Skeletal muscle tissue (tissue), 4 donors: ENCODE results near the gene COQ10A. TPM values are rescaled to one million over a fixed set of nuclear protein-coding genes. Genes with fewer than 3 reads are reported as not detected.

Experiments used
- H3K27ac ChIP-seq: one replicate; pipeline ENCODE4 v1.7.0; 2013; ENCODE audit warnings: mild to moderate bottlenecking, low read depth, low read length, inconsistent platforms
- H3K27me3 ChIP-seq, 3 donors: one replicate each; pipeline ENCODE4 v1.7.0; 2013; ENCODE audit warnings: low read length in 3 of 3; ENCODE audit not compliant: control insufficient read depth in 3 of 3, insufficient read depth in 3 of 3
- H3K36me3 ChIP-seq, 3 donors: one replicate each; pipeline ENCODE4 v1.7.0; 2013; ENCODE audit warnings: low read length in 3 of 3; ENCODE audit not compliant: control insufficient read depth in 3 of 3, insufficient read depth in 3 of 3
- H3K4me1 ChIP-seq, 3 donors: one replicate each; pipeline ENCODE4 v1.7.0; 2013; ENCODE audit warnings: low read length in 3 of 3, mild to moderate bottlenecking in 3 of 3; ENCODE audit not compliant: control insufficient read depth in 3 of 3, insufficient read depth in 3 of 3
- H3K4me3 ChIP-seq, 3 donors: one replicate each; pipeline ENCODE4 v1.7.0; 2013; ENCODE audit warnings: low read length in 3 of 3
- H3K9ac ChIP-seq, 3 donors: one replicate each; pipeline ENCODE4 v1.7.0; 2013; ENCODE audit warnings: low read length in 3 of 3, mild to moderate bottlenecking in 3 of 3, moderate library complexity in 2 of 3, low read depth in 1 of 3
- H3K9me3 ChIP-seq, 3 donors: one replicate each; pipeline ENCODE4 v1.7.0; 2013; ENCODE audit warnings: low read length in 3 of 3; ENCODE audit not compliant: control insufficient read depth in 3 of 3
- total RNA-seq: library from RNA; depleted of rRNA; stranded (reverse); fragments of >200 nt; gene quantifications from one replicate; pipeline ENCODE4 v1.2.3, GENCODE V29; 2014
- donor health status: Osteomylitis.

The COQ10A gene
- 12.0 TPM for total RNA-seq

DNA sequence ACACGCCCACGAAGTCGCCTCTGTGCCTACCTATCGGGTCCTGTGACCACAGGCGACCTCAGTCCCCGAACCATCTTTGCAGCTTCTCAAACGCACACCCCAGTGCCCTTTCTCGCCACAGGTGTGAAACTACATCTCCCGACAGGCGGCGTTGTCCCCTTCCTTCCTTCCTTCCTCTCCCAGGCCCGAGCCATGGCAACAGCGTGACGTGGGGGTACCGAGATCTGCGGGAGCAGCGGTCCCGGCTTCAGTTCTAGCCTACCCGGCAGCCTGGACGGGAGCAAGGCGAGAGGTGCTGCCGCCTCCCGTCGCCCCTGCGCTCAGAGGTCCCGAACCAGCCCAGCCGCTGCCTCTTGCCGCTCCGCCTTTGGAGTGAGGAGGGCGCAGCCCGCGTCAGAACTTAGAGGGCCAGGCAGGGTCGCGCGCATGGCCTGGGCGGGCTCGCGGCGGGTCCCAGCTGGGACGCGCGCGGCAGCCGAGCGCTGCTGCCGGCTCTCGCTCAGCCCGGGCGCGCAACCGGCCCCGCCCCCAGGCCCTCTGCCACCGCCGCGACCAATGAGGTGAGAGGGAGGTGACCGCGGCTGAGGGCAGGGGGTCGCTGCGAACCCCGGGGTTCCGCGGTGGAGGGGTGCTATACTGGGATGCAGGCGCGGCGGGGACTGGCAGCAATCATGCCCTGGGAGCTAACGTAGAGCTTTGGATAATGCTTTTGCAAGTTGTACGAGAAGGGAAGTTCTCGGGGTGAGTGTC, at the start of gene COQ10A:
TSS of gene COQ10A (plus strand) at position 250 of the 750 bp plus-strand sequence. CDS start at position 427, 177 bp downstream.
- no peaks in the 10 kb centered on the region for H3K9me3 ChIP-seq
- peak within 1 kb of the TSS; percentile 87 to 98 (median 93) for H3K9ac ChIP-seq
- peak within 1 kb of the TSS; percentile 88 to 98 (median 93) for H3K4me3 ChIP-seq
- H3K36me3 ChIP-seq = peaks cover 17 to 28% (median 22%) of the 10 kb centered on the region in 3 donors
- H3K27me3 ChIP-seq = no peaks in the 10 kb centered on the region
- peak within 1 kb of the TSS; percentile 98 for H3K27ac ChIP-seq
- peaks cover 40 to 55% (median 42%) of the 10 kb centered on the region in 3 donors for H3K4me1 ChIP-seq

DNA sequence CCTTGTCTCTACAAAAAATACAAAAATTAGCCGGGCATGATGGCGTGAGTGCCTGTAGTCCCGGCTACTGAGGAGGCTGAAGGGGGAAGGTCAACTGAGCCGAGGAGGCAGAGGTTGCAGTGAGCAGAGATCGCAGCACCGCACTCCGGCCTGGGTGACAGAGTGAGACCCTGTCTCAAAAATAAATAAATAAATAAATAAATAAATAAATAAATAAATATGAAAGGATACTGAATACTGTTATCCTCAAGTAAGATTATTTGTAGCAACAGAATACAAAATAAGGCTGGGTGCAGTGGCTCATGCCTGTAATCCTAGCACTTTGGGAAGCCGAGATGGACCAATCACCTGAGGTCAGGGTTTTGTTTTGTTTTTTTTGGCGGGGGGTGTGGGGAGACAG, 46.9 kb upstream of the COQ10A start:
- Histone ChIP-seq H3K4me1 (peaks cover 25 to 44% (median 27%) of the 10 kb centered on the region in 3 donors), H3K9ac (no peak overlapping the region), H3K27me3 (no peaks in the 10 kb centered on the region), H3K4me3 (no peak overlapping the region), H3K27ac (no peak overlapping the region), H3K9me3 (no peaks in the 10 kb centered on the region), H3K36me3 (peaks cover 11 to 15% (median 13%) of the 10 kb centered on the region in 3 donors)

DNA sequence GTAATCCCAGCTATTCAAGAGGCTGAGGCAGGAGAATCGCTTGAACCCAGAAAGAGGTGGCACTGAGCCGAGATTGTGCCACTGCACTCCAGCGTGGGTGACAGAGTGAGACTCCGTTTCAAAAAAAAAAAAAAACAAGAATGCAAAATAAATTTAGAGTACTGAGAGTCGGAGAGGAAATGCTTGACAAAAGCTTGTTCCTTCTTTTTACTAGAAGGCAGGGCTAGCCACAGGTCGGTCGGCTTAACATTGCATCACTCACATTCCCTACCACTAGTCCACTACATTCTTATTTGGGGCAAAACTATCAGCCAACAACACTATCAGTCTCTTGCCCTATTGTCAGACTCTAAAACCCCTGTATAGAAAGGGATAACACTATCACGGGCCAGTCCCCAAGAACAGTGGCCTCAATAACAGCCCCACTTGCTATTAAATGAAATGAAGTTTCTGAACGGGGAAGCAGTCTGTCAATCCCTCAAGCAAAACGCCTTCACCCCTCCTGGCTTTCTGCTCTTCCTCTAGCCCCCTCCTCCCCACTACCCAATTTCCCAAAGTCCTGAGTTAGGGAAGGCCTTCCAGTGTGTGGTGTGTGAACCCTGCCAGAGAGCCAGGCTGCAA, 46.0 kb upstream of the COQ10A start:
- Histone ChIP-seq H3K4me1 (peaks cover 28 to 52% (median 34%) of the 10 kb centered on the region in 3 donors), H3K36me3 (peaks cover 6 to 10% (median 8%) of the 10 kb centered on the region in 3 donors), H3K27ac (peak overlapping the region; percentile 99), H3K4me3 (peak overlapping the region; percentile 92 to 98 (median 96)), H3K9me3 (no peaks in the 10 kb centered on the region), H3K27me3 (no peaks in the 10 kb centered on the region), H3K9ac (peak overlapping the region; percentile 91 to 96 (median 96))

DNA sequence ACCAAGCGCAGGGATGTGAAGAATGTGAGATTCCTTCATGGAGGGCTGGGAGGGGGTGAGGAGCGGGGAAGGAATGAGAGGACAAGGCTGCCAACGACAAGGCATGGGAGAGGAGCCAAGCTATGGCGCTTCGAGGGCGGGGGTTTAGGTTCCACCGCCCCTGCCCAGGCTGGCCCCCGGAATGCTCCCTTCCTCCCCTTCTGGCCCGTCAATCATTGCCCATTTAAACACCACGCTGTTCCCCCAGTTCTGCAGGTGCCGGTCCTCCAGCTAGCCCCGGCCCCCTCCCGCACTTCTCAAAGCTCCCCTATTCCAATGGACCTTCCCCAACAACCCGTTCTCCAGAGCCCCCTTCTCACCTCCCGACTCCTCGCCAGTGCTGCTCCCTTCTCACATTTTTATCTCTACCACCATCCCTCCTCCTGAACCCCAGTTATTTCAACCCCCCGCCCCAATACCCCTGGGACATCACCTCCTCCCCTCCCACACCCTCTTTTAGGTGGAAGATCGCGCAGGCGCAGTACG, 45.4 kb upstream of the COQ10A start:
- H3K4me3 ChIP-seq = peak overlapping the region; percentile 92 to 98 (median 96)
- H3K4me1 ChIP-seq = peaks cover 28 to 52% (median 34%) of the 10 kb centered on the region in 3 donors
- peaks cover 3 to 12% (median 6%) of the 10 kb centered on the region in 3 donors for H3K36me3 ChIP-seq
- H3K27ac ChIP-seq = peak overlapping the region; percentile 99
- no peaks in the 10 kb centered on the region for H3K27me3 ChIP-seq
- H3K9me3 ChIP-seq = no peaks in the 10 kb centered on the region
- H3K9ac ChIP-seq = peak overlapping the region; percentile 91 to 96 (median 96)

DNA sequence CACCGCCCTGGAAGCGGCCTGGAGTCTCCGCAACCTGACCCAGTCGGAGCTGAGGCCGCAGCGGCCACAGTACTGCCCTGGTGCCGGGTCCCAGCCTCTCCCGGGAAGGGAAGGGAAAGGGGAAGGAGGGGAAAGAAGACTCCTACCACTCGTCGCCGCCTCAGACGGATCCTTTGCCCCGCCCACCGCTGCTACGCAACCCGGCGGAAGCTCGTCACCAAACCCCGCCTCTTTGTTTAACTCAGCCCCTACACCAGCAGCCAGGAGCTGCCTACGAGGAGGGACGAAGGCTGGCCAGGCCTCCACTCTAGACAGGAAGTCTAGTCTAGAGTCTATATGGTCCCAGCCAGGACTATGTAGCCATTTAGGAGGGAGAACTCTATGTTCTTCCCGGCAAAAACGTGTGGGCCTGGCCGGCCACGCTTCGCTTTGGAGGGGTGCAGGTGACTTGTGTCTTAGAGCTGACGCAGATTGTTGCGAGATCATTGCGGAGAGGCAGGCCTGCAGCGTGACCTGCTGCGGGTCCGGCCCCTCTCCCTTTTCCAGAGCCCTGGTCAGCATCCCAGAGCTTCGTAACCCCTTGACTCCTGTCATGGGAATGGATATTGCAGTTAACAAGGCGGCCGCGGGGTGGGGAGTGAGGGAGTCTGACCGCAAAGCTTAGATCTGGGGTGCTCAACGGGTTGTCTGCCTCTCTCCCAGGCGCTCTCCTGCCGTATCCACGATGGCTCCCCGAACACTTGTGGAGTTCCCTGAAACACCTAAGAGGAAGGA, 44.8 kb upstream of the COQ10A start, which contains the start of gene RNF41:
TSS of gene RNF41 (minus strand) at position 166 of the 774 bp plus-strand sequence. CDS start 7,875 bp downstream, outside the sequence.
- peaks cover 0 to 8% (median 3%) of the 10 kb centered on the region in 3 donors for H3K36me3 ChIP-seq
- H3K27ac ChIP-seq = peak within 1 kb of the TSS; percentile 99
- peak within 1 kb of the TSS; percentile 91 to 96 (median 96) for H3K9ac ChIP-seq
- H3K9me3 ChIP-seq = no peaks in the 10 kb centered on the region
- H3K4me1 ChIP-seq = peaks cover 28 to 52% (median 34%) of the 10 kb centered on the region in 3 donors
- peak within 1 kb of the TSS; percentile 92 to 98 (median 96) for H3K4me3 ChIP-seq
- H3K27me3 ChIP-seq = no peaks in the 10 kb centered on the region

DNA sequence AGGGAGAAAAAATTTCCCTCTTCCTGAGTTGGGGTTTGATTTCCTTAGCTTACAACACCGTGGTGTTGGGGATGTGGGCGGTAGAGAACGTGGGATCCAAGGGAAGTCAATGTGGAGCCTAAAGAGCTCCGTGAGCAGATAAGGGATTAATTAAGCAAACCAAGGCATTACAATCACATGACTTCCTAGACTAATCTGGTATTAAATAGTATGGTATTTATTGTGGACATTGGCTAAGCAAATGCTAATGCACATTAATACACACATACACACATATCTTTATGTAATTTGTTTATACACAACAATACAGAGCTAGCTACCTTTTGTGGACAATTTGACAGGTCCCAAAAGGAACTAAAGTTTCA, 44.2 kb upstream of the COQ10A start:
- Histone ChIP-seq H3K27ac (peak overlapping the region; percentile 99), H3K9me3 (no peaks in the 10 kb centered on the region), H3K4me1 (peaks cover 28 to 52% (median 34%) of the 10 kb centered on the region in 3 donors), H3K27me3 (no peaks in the 10 kb centered on the region), H3K36me3 (peaks cover 2 to 6% (median 5%) of the 10 kb centered on the region in 3 donors), H3K9ac (peak overlapping the region; percentile 91 to 96 (median 96)), H3K4me3 (peak overlapping the region; percentile 92 to 98 (median 96))

DNA sequence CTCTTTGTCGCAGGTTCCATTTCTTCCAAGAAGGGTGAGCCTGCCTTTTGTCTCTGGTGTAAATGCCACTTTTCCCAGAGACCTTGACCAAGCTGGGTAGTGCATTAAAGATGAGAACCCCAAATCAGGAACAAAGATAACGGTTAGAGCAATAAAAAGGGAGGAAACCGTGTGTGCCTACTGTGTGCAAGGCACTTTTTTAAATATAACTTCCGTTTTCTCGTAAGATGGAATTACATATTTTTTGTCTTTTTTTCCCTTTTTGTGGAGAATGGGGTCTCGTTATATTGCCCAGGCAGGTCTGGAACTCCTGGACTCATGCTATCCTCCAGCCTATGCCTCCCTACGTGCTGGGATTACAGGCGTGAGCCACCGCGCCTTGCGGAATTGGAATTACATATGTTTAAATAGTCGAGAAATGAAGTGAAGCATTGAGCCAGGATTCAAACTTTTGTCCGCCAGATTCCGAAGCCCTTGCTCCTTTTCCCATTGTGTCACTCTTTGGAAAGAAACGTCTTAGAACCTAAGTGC, 43.1 kb upstream of the COQ10A start:
- H3K4me3 ChIP-seq = peak overlapping the region; percentile 57 to 71 (median 70)
- H3K36me3 ChIP-seq = peaks cover 5 to 8% (median 5%) of the 10 kb centered on the region in 3 donors
- peak overlapping the region; percentile 18 to 74 (median 66) for H3K9ac ChIP-seq
- H3K9me3 ChIP-seq = no peaks in the 10 kb centered on the region
- peak overlapping the region; percentile 99 for H3K27ac ChIP-seq
- peaks cover 28 to 52% (median 34%) of the 10 kb centered on the region in 3 donors for H3K4me1 ChIP-seq
- H3K27me3 ChIP-seq = no peaks in the 10 kb centered on the region

DNA sequence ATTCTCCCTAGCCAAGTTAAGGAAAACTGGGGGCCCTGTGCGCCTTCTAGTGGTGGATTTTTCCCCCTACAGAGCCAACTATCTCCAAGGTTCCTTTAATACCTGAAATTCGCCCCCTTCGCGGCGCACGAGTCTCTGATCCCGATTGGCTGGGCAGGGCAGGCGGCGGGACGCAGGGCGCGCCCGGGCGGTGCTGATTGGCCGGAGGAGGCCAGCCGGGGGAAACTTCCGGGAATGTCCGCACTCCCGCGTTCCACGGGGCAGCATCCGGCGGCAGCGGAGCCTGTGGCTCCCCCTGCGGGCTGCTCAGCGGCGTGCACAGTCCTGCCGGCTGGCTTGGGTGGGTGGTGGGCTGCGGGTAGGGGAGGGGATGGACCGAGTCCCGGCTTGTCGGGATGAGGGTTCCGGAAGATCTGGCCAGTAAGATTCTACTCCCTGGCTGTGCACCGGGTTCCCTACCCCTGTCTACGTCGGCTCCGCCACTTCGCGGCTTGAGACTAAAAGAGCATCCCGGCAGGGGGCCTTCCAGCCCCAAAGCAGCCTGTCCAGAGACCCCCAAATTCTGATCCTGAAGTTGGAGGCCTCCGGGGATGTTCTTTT, 42.5 kb upstream of the COQ10A start, which contains the start of gene NABP2:
TSS of gene NABP2 (plus strand) at position 241 of the 600 bp plus-strand sequence. CDS start 515 bp downstream, outside the sequence.
- Histone ChIP-seq H3K36me3 (peaks cover 7 to 10% (median 9%) of the 10 kb centered on the region in 3 donors), H3K9me3 (no peaks in the 10 kb centered on the region), H3K27me3 (no peaks in the 10 kb centered on the region), H3K27ac (peak within 1 kb of the TSS; percentile 99), H3K4me1 (peaks cover 28 to 52% (median 34%) of the 10 kb centered on the region in 3 donors), H3K9ac (peak within 1 kb of the TSS; percentile 76 to 90 (median 84)), H3K4me3 (peak within 1 kb of the TSS; percentile 80 to 84 (median 84))
